HCT116 (cell line): ENCODE results near the gene DYNAP. TPM values are rescaled to one million over a fixed set of nuclear protein-coding genes. Genes with fewer than 3 reads are reported as not detected.

ENCODE experiments used
- ATAC-seq: fragments of 200-7000 bp; cut with Tn5 transposase; 2 replicates; pipeline ENCODE4 v1.9.1; 2020; ENCODE audit warnings: mild to moderate bottlenecking, moderate library complexity
- BruUV-seq: library from RNA; stranded (reverse); fragments of 400-500 nt; replicated peaks from 2 replicates; lab custom pipeline; 2021; lab: Mats Ljungman, UMichigan
- CTCF ChIA-PET: fragments of 300-600 bp; sonication (Branson Sonifier 250); formaldehyde crosslinking; loops from one replicate; lab custom pipeline; 2021; ENCODE audit warnings: antibody characterized with exemption; lab: Charles Lee
- POLR2A ChIA-PET: fragments of 300-600, 350-600 bp; sonication (Branson Sonifier 250); formaldehyde crosslinking; loops from one replicate; lab custom pipeline; 2021; ENCODE audit warnings: antibody characterized with exemption; lab: Charles Lee
- RAD21 ChIA-PET, 2 experiments: fragments of 300-600 bp; sonication (Branson Sonifier 250); formaldehyde crosslinking; loops; one replicate each; lab custom pipeline; 2023; ENCODE audit warnings: low total read pairs in 2 of 2; ENCODE audit not compliant: uncharacterized antibody in 2 of 2, unreplicated experiment in 2 of 2, low non-redundant PET in 1 of 2; lab: Charles Lee
- DNase-seq: peaks from one replicate; pipeline ENCODE4 v3.0.0-alpha.2; 2010; ENCODE audit warnings: low read depth, low spot score
- H2AFZ ChIP-seq: fragments of 200-600 bp; shearing (Covaris generic), sonication (generic); 2 replicates; pipeline ENCODE4 v1.6.1; 2017; ENCODE audit warnings: low read depth, mixed run types, mixed read lengths, antibody characterized with exemption, low read length; ENCODE audit not compliant: poor library complexity, severe bottlenecking
- H3K27ac ChIP-seq: 2 replicates; pipeline ENCODE4 v1.5.1; 2012; ENCODE audit warnings: low read depth, low read length
- H3K27me3 ChIP-seq: fragments of 200-600 bp; sonication (generic); 2 replicates; pipeline ENCODE4 v1.6.1; 2016; ENCODE audit warnings: mixed run types, low read length, mixed read lengths; ENCODE audit not compliant: insufficient read depth
- H3K36me3 ChIP-seq, 2 experiments: fragments of 200-500 bp in 1 of 2; fragments of 200-600 bp in 1 of 2; sonication (Bioruptor generic) in 1 of 2; sonication (generic) in 1 of 2; 2 replicates each; pipeline versions ENCODE4 v1.5.1 to v1.6.1; 2014 to 2016; ENCODE audit warnings: low read length in 2 of 2, inconsistent platforms in 1 of 2, mixed read lengths in 1 of 2, mixed run types in 1 of 2; ENCODE audit not compliant: insufficient read depth in 2 of 2, control insufficient read depth in 1 of 2
- H3K4me1 ChIP-seq, 2 experiments: fragments of 200-600 bp in 1 of 2; sonication (generic) in 1 of 2; 2 replicates each; pipeline versions ENCODE4 v1.5.1 to v1.6.1; 2012 to 2017; ENCODE audit warnings: low read length in 2 of 2, inconsistent platforms in 1 of 2, mild to moderate bottlenecking in 1 of 2, mixed read lengths in 1 of 2, mixed run types in 1 of 2, moderate library complexity in 1 of 2; ENCODE audit not compliant: insufficient read depth in 2 of 2, control insufficient read depth in 1 of 2
- H3K4me2 ChIP-seq: fragments of 200-600 bp; sonication (generic); 2 replicates; pipeline ENCODE4 v1.6.1; 2017; ENCODE audit warnings: mixed run types, low read length, mixed read lengths
- H3K4me3 ChIP-seq, 2 experiments: fragments of 200-600 bp in 1 of 2; sonication (generic) in 1 of 2; replicated peaks in 1 of 2; 2 replicates each; pipeline ENCODE4 v1.5.1; 2011 to 2016; ENCODE audit warnings: low read length in 2 of 2, control low read depth in 1 of 2, low read depth in 1 of 2, mild to moderate bottlenecking in 1 of 2, mixed read lengths in 1 of 2, mixed run types in 1 of 2
- H3K79me2 ChIP-seq: fragments of 200-600 bp; sonication (generic); 2 replicates; pipeline ENCODE4 v1.6.1; 2017; ENCODE audit warnings: mild to moderate bottlenecking, mixed run types, low read length, moderate library complexity, mixed read lengths; ENCODE audit not compliant: insufficient read depth
- H3K9ac ChIP-seq: fragments of 200-600 bp; sonication (generic); 2 replicates; pipeline ENCODE4 v1.6.1; 2016; ENCODE audit warnings: low read length, mixed read lengths
- H3K9me2 ChIP-seq: fragments of 200-600 bp; sonication (generic), shearing (Covaris generic); 2 replicates; pipeline ENCODE4 v1.6.1; 2017; ENCODE audit warnings: mixed run types, mild to moderate bottlenecking, moderate library complexity; ENCODE audit not compliant: insufficient read depth
- H3K9me3 ChIP-seq, 2 experiments: fragments of 200-500 bp in 1 of 2; fragments of 200-600 bp in 1 of 2; sonication (Bioruptor generic) in 1 of 2; sonication (generic) in 1 of 2; 2 replicates each; pipeline ENCODE4 v1.6.1; 2014 to 2017; ENCODE audit warnings: low read length in 2 of 2, mixed read lengths in 2 of 2, inconsistent platforms in 1 of 2, low read depth in 1 of 2, mild to moderate bottlenecking in 1 of 2, mixed run types in 1 of 2, moderate library complexity in 1 of 2; ENCODE audit not compliant: control insufficient read depth in 1 of 2, insufficient read depth in 1 of 2
- H4K20me1 ChIP-seq: fragments of 200-600 bp; sonication (generic), shearing (Covaris generic); 2 replicates; pipeline ENCODE4 v1.6.1; 2017; ENCODE audit warnings: mixed run types, mild to moderate bottlenecking, moderate library complexity; ENCODE audit not compliant: insufficient read depth
- CBX3 ChIP-seq: IDR thresholded peaks from 2 replicates; pipeline ENCODE4 v1.6.1; 2012; ENCODE audit warnings: low read depth
- EGR1 ChIP-seq: IDR thresholded peaks from 2 replicates; pipeline ENCODE4 v1.6.1; 2012; ENCODE audit warnings: low read depth
- ELF1 ChIP-seq: IDR thresholded peaks from 2 replicates; pipeline ENCODE4 v1.6.1; 2012; ENCODE audit warnings: low read depth, borderline replicate concordance
- EZH2 ChIP-seq: fragments of 200-600 bp; sonication (generic); IDR thresholded peaks from 2 replicates; pipeline ENCODE4 v1.6.1; 2017; ENCODE audit warnings: antibody characterized with exemption, mixed run types
- POLR2AphosphoS5 ChIP-seq: IDR thresholded peaks from 2 replicates; pipeline ENCODE4 v1.6.1; 2011; ENCODE audit warnings: mild to moderate bottlenecking, low read depth, low read length, moderate library complexity
- RAD21 ChIP-seq: IDR thresholded peaks from 2 replicates; pipeline ENCODE4 v1.6.1; 2012; ENCODE audit warnings: low read depth, mild to moderate bottlenecking
- REST ChIP-seq: IDR thresholded peaks from 2 replicates; pipeline ENCODE4 v1.6.1; 2012; ENCODE audit warnings: low read depth
- SRF ChIP-seq: IDR thresholded peaks from 2 replicates; pipeline ENCODE4 v1.6.1; 2012; ENCODE audit warnings: low read depth
- YY1 ChIP-seq: IDR thresholded peaks from 2 replicates; pipeline ENCODE4 v1.6.1; 2011; ENCODE audit warnings: low read length, low read depth, moderate library complexity, mild to moderate bottlenecking; ENCODE audit not compliant: insufficient replicate concordance; ENCODE audit errors: extremely low read depth
- ZFX ChIP-seq: fragments of 450-650 bp; IDR thresholded peaks from 2 replicates; pipeline ENCODE4 v1.6.1; 2017
- ZNF274 ChIP-seq: fragments of 200-500 bp; sonication (Bioruptor generic); IDR thresholded peaks from 2 replicates; pipeline ENCODE4 v1.6.1; 2014; ENCODE audit warnings: mild to moderate bottlenecking, low read depth, low read length, inconsistent platforms
- intact Hi-C: fragments of 100-400 bp; cut with micrococcal nuclease; formaldehyde crosslinking; loops from 2 replicates; pipeline ENCODE4 v1.10.0; 2022
- total RNA-seq: library from RNA; stranded (reverse); gene quantifications from one replicate; pipeline ENCODE4 v1.2.1, GENCODE V29; 2021; ENCODE audit not compliant: unreplicated experiment
- TF ChIP-seq, protein P1 (sequence below): IDR thresholded peaks from 2 replicates; pipeline ENCODE4 v1.6.1; 2012

The DYNAP gene
- total RNA-seq, 1 experiment from 2014 or later, result not detected

DNA sequence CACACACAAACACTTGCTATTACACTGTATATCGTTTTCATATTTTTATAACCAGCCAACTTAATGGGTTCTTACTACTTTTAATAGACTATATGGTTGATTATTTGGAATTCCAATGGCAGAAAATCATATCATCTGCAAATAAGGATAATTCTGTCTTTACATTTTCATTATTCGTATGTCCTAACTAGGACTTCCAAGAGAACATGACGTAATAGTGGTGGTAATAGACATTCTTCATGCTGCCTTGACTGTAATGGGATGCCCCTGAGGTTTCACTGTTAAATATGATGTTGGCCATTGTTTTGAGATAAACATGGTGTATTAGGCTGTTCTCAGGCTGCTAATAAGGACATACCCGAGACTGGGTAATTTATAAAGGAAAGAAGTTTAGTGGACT lies 45.2 kb downstream of the DYNAP start:
- no peak overlapping the region for H3K4me3 ChIP-seq
- H3K4me1 ChIP-seq, result no peaks in the 10 kb centered on the region
- TF ChIP-seq SRF (no peak), ZFX (no peak), REST (no peak), ELF1 (no peak), ZNF274 (no peak), POLR2AphosphoS5 (no peak)
- TF ChIP-seq, all 23 proteins: peak for 0
- ChIA-PET POLR2A (no interaction called here), RAD21 (no interaction called here), CTCF (no interaction called here)
- Histone ChIP-seq H2AFZ (no peak overlapping the region), H3K36me3 (no peaks in the 10 kb centered on the region), H3K27me3 (no peaks in the 10 kb centered on the region), H3K9ac (no peak overlapping the region), H3K4me2 (no peak overlapping the region), H3K27ac (no peak overlapping the region), H3K9me3 (no peaks in the 10 kb centered on the region), H3K9me2 (no peaks in the 10 kb centered on the region), H3K79me2 (no peaks in the 10 kb centered on the region), H4K20me1 (no peaks in the 10 kb centered on the region)
- DNase-seq (no peak), ATAC-seq (no peak)
- no TSS peak for BruUV-seq
- intact Hi-C loops, result no loop called here

DNA sequence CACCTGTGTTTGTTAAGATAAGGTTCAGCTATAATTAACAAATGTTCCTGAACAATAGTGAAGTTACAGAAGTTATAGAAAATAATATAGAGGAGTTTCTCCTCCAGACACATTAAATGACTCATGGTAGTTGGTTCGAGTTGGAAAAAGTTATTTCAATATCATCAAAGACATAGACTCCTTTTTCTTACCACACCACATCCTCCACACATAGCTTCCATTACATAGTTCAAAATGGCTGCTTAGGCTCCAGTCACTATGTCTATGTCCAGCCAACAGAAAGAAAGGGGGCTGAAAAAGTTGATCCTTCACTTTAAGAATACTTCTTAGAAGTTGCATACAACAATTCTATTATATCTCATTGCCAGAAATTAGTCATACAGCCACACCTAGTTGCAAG lies 50.7 kb downstream of the DYNAP start:
- Histone ChIP-seq H4K20me1 (no peaks in the 10 kb centered on the region), H3K9ac (no peak overlapping the region), H3K4me1 (no peaks in the 10 kb centered on the region), H3K9me3 (no peaks in the 10 kb centered on the region), H3K36me3 (no peaks in the 10 kb centered on the region), H3K27ac (no peak overlapping the region), H2AFZ (no peak overlapping the region), H3K4me2 (no peak overlapping the region), H3K27me3 (no peaks in the 10 kb centered on the region), H3K79me2 (no peaks in the 10 kb centered on the region), H3K4me3 (no peak overlapping the region), H3K9me2 (no peaks in the 10 kb centered on the region)
- ATAC-seq (no peak), DNase-seq (no peak)
- ChIA-PET POLR2A (no interaction called here), RAD21 (no interaction called here), CTCF (no interaction called here)
- no TSS peak for BruUV-seq
- intact Hi-C loops, result no loop called here
- no peak for TF ChIP-seq EZH2
- TF ChIP-seq REST, result no peak
- no peak for TF ChIP-seq SRF
- TF ChIP-seq YY1, result no peak
- TF ChIP-seq, protein P1, sequence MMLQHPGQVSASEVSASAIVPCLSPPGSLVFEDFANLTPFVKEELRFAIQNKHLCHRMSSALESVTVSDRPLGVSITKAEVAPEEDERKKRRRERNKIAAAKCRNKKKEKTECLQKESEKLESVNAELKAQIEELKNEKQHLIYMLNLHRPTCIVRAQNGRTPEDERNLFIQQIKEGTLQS, result no peak
- no peak for TF ChIP-seq EGR1
- TF ChIP-seq ZNF274, result no peak
- no peak for TF ChIP-seq CBX3
- no peak for TF ChIP-seq RAD21
